Measurements from ENCODE around the gene OR10AD1.
"Not testable (repeated sequence)": the region's sequence is repeated elsewhere in the genome, so short reads cannot be mapped to it uniquely, and the experiment has no call there.

Gene OR10AD1

DNA sequence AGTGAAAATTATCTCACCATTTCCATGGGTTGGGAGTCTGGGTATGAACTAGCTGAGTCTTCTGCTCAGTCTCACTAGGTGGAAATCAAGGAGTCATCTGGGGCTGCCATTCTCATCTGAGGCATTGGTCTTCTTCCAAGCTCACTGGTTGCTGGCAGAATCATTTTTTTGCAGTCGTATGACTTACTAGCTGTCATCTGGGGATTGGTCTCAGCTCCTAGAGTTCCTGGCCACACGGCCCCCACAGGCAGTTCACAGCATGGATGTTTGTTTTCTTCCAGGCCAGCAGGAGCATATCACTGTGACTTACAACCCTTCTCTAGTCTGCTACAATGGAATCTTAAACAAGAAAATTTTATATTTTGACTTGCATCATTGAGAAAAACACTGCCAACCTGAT, 18.6 kb upstream of the OR10AD1 start:
- Histone ChIP-seq H3K4me3 (ENCODE audit: low read depth, low read length) (no peak overlapping the region), H3K27me3 (peaks cover 1% of the 10 kb centered on the region; the same call in 1 of the 2 replicates), H3K9me3 (no peaks in the 10 kb centered on the region), H3K4me1 (no peaks in the 10 kb centered on the region), H3K36me3 (no peaks in the 10 kb centered on the region)
- DNase-seq = no peak
- TF ChIP-seq, protein P1, sequence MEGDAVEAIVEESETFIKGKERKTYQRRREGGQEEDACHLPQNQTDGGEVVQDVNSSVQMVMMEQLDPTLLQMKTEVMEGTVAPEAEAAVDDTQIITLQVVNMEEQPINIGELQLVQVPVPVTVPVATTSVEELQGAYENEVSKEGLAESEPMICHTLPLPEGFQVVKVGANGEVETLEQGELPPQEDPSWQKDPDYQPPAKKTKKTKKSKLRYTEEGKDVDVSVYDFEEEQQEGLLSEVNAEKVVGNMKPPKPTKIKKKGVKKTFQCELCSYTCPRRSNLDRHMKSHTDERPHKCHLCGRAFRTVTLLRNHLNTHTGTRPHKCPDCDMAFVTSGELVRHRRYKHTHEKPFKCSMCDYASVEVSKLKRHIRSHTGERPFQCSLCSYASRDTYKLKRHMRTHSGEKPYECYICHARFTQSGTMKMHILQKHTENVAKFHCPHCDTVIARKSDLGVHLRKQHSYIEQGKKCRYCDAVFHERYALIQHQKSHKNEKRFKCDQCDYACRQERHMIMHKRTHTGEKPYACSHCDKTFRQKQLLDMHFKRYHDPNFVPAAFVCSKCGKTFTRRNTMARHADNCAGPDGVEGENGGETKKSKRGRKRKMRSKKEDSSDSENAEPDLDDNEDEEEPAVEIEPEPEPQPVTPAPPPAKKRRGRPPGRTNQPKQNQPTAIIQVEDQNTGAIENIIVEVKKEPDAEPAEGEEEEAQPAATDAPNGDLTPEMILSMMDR (IDR thresholded peaks at IDR 0.05; ENCODE audit: low read depth, low read length) = no peak

DNA sequence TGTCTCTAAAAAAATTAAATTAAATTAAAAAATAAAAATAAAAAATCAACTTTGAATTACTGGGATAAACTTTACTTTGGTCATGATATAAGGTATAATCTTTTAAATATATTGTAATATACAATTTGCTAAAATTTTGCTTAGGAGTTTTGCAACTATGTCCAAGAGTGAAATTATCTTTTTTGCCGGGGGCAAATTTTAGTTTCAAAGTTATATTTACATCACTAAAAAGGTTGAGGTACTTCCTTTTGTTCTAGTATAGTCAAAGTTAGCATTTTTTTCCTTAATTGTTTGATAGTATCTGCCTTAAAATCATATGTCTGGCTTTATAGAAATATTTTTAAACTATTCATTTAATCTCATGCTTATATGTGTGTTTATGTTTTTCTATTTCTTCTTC, 17.6 kb upstream of the OR10AD1 start:
- no peak for DNase-seq
- TF ChIP-seq, protein P1 (IDR thresholded peaks at IDR 0.05; ENCODE audit: low read depth, low read length) = no peak
- no peaks in the 10 kb centered on the region for H3K4me1 ChIP-seq
- no peaks in the 10 kb centered on the region for H3K9me3 ChIP-seq
- H3K4me3 ChIP-seq (ENCODE audit: low read depth, low read length) = no peak overlapping the region
- H3K36me3 ChIP-seq = no peaks in the 10 kb centered on the region
- H3K27me3 ChIP-seq = peaks cover 7% of the 10 kb centered on the region; the same call in 1 of the 2 replicates

DNA sequence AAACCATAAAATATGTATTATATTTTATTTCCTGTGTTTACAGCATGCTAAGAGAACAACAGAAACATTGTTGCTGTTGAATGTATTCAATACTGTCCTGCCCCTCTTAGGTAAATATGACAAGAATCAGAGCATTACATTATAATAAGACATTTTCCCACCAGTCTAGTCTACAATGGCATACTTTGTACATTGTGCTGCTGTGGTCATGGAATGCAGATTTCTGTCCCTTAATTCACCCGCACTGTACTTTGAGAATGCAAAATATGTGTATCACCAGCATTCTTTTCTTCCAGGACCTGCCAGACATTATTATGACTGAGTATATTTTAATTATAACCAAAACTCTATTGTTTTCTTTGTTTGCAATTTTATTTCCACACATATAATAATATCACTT, 16.5 kb upstream of the OR10AD1 start:
- H3K4me3 ChIP-seq (ENCODE audit: low read depth, low read length) = no peak overlapping the region
- TF ChIP-seq, protein P1 (IDR thresholded peaks at IDR 0.05; ENCODE audit: low read depth, low read length) = no peak
- H3K9me3 ChIP-seq = no peaks in the 10 kb centered on the region
- H3K4me1 ChIP-seq = no peaks in the 10 kb centered on the region
- H3K36me3 ChIP-seq = no peaks in the 10 kb centered on the region
- H3K27me3 ChIP-seq = peaks cover 12% of the 10 kb centered on the region
- DNase-seq = no peak

DNA sequence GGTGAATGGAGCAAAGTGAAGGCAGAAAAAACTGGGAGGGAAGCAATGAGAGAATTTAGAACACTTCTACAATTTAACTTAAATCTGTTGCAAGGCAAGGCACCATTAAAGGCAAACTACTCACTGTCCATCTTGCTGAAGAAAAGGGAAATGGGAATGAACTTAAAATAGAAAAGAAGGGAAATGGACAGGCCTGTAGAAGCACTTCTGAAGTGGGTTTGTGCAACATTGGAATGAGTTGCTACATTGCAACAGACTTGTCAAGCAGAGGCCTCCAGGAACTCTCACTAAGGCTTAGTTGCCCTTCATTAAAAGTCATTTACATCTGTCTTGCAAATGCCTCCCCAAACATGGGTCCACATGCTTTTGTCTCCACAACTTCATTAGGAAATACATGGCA, 13.7 kb upstream of the OR10AD1 start:
- Histone ChIP-seq H3K4me1 (no peaks in the 10 kb centered on the region), H3K4me3 (ENCODE audit: low read depth, low read length) (no peak overlapping the region), H3K9me3 (no peaks in the 10 kb centered on the region), H3K27me3 (peaks cover 13% of the 10 kb centered on the region), H3K36me3 (no peaks in the 10 kb centered on the region)
- TF ChIP-seq, protein P1 (IDR thresholded peaks at IDR 0.05; ENCODE audit: low read depth, low read length) = no peak
- no peak for DNase-seq

DNA sequence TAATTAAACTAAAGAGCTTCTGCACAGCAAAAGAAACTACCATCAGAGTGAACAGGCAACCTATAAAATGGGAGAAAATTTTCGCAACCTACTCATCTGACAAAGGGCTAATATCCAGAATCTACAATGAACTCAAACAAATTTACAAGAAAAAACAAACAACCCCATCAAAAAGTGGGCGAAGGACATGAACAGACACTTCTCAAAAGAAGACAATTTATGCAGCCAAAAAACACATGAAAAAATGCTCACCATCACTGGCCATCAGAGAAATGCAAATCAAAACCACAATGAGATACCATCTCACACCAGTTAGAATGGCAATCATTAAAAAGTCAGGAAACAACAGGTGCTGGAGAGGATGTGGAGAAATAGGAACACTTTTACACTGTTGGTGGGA, 6.4 kb upstream of the OR10AD1 start:
- H3K9me3 ChIP-seq; H3K4me1 ChIP-seq; H3K4me3 ChIP-seq (ENCODE audit: low read depth, low read length); DNase-seq; H3K36me3 ChIP-seq; H3K27me3 ChIP-seq: not testable (repeated sequence)

DNA sequence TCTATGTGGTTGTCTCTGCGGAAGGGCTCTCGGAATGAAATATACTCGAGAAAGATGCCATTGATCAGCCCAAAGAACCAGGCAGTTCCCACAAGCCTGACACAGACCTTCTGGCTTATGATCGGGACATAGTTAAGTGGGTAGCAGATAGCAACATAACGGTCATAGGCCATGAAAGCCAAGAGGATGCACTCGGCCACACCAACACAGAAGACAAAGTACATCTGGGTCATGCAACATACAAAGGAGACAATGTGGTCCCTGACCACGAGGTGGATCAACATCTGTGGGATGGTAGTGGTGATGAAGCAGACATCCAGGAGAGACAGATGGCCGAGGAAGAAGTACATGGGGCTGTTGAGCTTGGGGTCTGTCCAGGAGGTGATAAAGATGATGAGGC, 326 bp downstream of the OR10AD1 start:
- TF ChIP-seq, protein P1 (IDR thresholded peaks at IDR 0.05; ENCODE audit: low read depth, low read length) = no peak
- H3K4me1 ChIP-seq = peaks cover 3% of the 10 kb centered on the region; the same call in 1 of the 2 replicates

DNA sequence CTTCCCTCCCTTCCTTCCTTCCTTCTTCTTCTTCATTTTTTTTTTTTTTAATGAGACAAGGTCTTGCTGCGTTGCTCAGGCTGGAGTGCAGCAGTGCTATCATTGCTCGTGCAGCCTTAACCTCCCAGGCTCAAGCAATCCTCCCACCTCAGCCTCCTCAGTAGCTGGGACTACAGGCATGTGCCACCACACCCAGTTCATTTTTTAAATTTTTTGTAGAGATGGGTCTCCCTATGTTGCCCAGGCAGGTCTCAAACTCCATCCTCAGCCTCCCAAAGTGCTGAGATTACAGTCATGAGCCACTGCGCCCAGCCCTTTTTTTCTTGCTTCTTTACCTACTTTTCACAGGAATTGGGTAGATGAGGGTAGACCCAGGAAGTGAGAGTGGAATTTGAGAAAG, 1.6 kb downstream of the OR10AD1 start:
- Histone ChIP-seq H3K9me3 (no peaks in the 10 kb centered on the region), H3K27me3 (peaks cover 15% of the 10 kb centered on the region), H3K4me3 (ENCODE audit: low read depth, low read length) (no peak overlapping the region), H3K4me1 (peaks cover 7% of the 10 kb centered on the region), H3K36me3 (no peaks in the 10 kb centered on the region)
- DNase-seq = no peak
- TF ChIP-seq, protein P1 (IDR thresholded peaks at IDR 0.05; ENCODE audit: low read depth, low read length) = no peak

More for the DNA sequence above, 326 bp downstream of the OR10AD1 start:
- H3K4me3 ChIP-seq (ENCODE audit: low read depth, low read length) = no peak overlapping the region
- H3K36me3 ChIP-seq = no peaks in the 10 kb centered on the region
- no peak for DNase-seq
- H3K27me3 ChIP-seq = peaks cover 15% of the 10 kb centered on the region
- no peaks in the 10 kb centered on the region for H3K9me3 ChIP-seq

Measured in BE2C (cell line).